Measurements from ENCODE around the gene STX7.

STX7 gene

GRCh38 chr6:132461958-132462357 is 51.0 kb downstream of the STX7 start:
- H3K23ac ChIP-seq (ENCODE audit: low read depth, low read length, poor library complexity), result no peak overlapping the region
- no peak overlapping the region for H3K4me3 ChIP-seq (ENCODE audit: low read length in 2 of 2)
- no peaks in the 10 kb centered on the region for H3K9me3 ChIP-seq (replicated peaks in 1 of 2; ENCODE audit: control insufficient read depth in 2 of 2, insufficient read depth in 1 of 2, low read depth in 1 of 2, low read length in 2 of 2)
- peaks cover 11 to 44% of the 10 kb centered on the region in 2 donors for H3K36me3 ChIP-seq (replicated peaks in 1 of 2; ENCODE audit: control insufficient read depth in 2 of 2, insufficient read depth in 2 of 2, low read length in 2 of 2)
- 100% methylated on average over 1 of the region's 6 CpGs for WGBS, 2 donors (ENCODE audit: extremely low coverage in 2 of 2, insufficient read length in 2 of 2, insufficient replicate concordance in 1 of 2)
- no peak overlapping the region for H3K14ac ChIP-seq (ENCODE audit: low read length)
- H2BK5ac ChIP-seq (ENCODE audit: low read length), result no peak overlapping the region
- no peak overlapping the region for H2BK12ac ChIP-seq (ENCODE audit: low read length)
- H3K27ac ChIP-seq (replicated peaks; ENCODE audit: low read length), result no peak overlapping the region
- no peak overlapping the region for H2BK120ac ChIP-seq (ENCODE audit: low read depth, low read length)
- no peaks in the 10 kb centered on the region for H3K79me1 ChIP-seq (ENCODE audit: low read depth, low read length)
- no peak overlapping the region for H2BK15ac ChIP-seq (ENCODE audit: low read length)
- no peak overlapping the region for H3K18ac ChIP-seq (ENCODE audit: low read length)
- H3K4me1 ChIP-seq (ENCODE audit: control insufficient read depth in 2 of 2, insufficient read depth in 1 of 2, low read depth in 1 of 2, low read length in 2 of 2), result no peaks in the 10 kb centered on the region
- no peak overlapping the region for H2AK5ac ChIP-seq (ENCODE audit: low read depth, low read length)
- H4K8ac ChIP-seq (ENCODE audit: low read depth, low read length), result no peak overlapping the region
- H3K4me2 ChIP-seq (ENCODE audit: insufficient read depth, low read length, poor library complexity, severe bottlenecking), result no peak overlapping the region
- no peaks in the 10 kb centered on the region for H3K27me3 ChIP-seq (ENCODE audit: control insufficient read depth in 3 of 3, insufficient read depth in 3 of 3, low read depth in 1 of 3, low read length in 3 of 3)
- H4K91ac ChIP-seq (ENCODE audit: low read depth, low read length, poor library complexity), result no peak overlapping the region
- no peak overlapping the region for H3K9ac ChIP-seq (ENCODE audit: low read depth, low read length, poor library complexity)
- no peak overlapping the region for H3K4ac ChIP-seq (ENCODE audit: low read length)
- no peak for DNase-seq (ENCODE audit: low spot score)
- H2AFZ ChIP-seq (ENCODE audit: low read length), result no peak overlapping the region

GRCh38 chr6:132459605-132459952 is 53.3 kb downstream of the STX7 start:
- Histone ChIP-seq H2BK12ac (ENCODE audit: low read length) (no peak overlapping the region), H3K4me2 (ENCODE audit: insufficient read depth, low read length, poor library complexity, severe bottlenecking) (no peak overlapping the region), H3K23ac (ENCODE audit: low read depth, low read length, poor library complexity) (no peak overlapping the region), H2AFZ (ENCODE audit: low read length) (no peak overlapping the region), H2BK15ac (ENCODE audit: low read length) (no peak overlapping the region), H2AK5ac (ENCODE audit: low read depth, low read length) (no peak overlapping the region), H3K27ac (replicated peaks; ENCODE audit: low read length) (no peak overlapping the region), H3K27me3 (ENCODE audit: control insufficient read depth in 3 of 3, insufficient read depth in 3 of 3, low read depth in 1 of 3, low read length in 3 of 3) (no peaks in the 10 kb centered on the region), H2BK120ac (ENCODE audit: low read depth, low read length) (no peak overlapping the region), H3K4ac (ENCODE audit: low read length) (no peak overlapping the region), H4K91ac (ENCODE audit: low read depth, low read length, poor library complexity) (no peak overlapping the region), H3K9ac (ENCODE audit: low read depth, low read length, poor library complexity) (no peak overlapping the region), H4K8ac (ENCODE audit: low read depth, low read length) (no peak overlapping the region), H3K14ac (ENCODE audit: low read length) (no peak overlapping the region), H2BK5ac (ENCODE audit: low read length) (no peak overlapping the region), H3K4me3 (ENCODE audit: low read length in 2 of 2) (no peak overlapping the region), H3K18ac (ENCODE audit: low read length) (no peak overlapping the region), H3K36me3 (replicated peaks in 1 of 2; ENCODE audit: control insufficient read depth in 2 of 2, insufficient read depth in 2 of 2, low read length in 2 of 2) (peaks cover 6 to 44% of the 10 kb centered on the region in 2 donors), H3K79me1 (ENCODE audit: low read depth, low read length) (no peaks in the 10 kb centered on the region), H3K4me1 (ENCODE audit: control insufficient read depth in 2 of 2, insufficient read depth in 1 of 2, low read depth in 1 of 2, low read length in 2 of 2) (no peaks in the 10 kb centered on the region), H3K9me3 (replicated peaks in 1 of 2; ENCODE audit: control insufficient read depth in 2 of 2, insufficient read depth in 1 of 2, low read depth in 1 of 2, low read length in 2 of 2) (no peaks in the 10 kb centered on the region)
- no CpG with 5 or more reads among the region's 3 CpGs for WGBS, 2 donors (ENCODE audit: extremely low coverage in 2 of 2, insufficient read length in 2 of 2, insufficient replicate concordance in 1 of 2)
- DNase-seq (ENCODE audit: low spot score), result no peak

- H3K4ac ChIP-seq (ENCODE audit: low read length), result no peak overlapping the region
- no peak overlapping the region for H3K23ac ChIP-seq (ENCODE audit: low read depth, low read length, poor library complexity)
- H3K9ac ChIP-seq (ENCODE audit: low read depth, low read length, poor library complexity), result no peak overlapping the region
- no peak overlapping the region for H2BK5ac ChIP-seq (ENCODE audit: low read length)
- no peak overlapping the region for H3K14ac ChIP-seq (ENCODE audit: low read length)
- no peaks in the 10 kb centered on the region for H3K27me3 ChIP-seq (ENCODE audit: control insufficient read depth in 3 of 3, insufficient read depth in 3 of 3, low read depth in 1 of 3, low read length in 3 of 3)
- no peak overlapping the region for H3K27ac ChIP-seq (replicated peaks; ENCODE audit: low read length)
- no peak overlapping the region for H2AK5ac ChIP-seq (ENCODE audit: low read depth, low read length)
- no CpG with 5 or more reads among the region's 6 CpGs for WGBS, 2 donors (ENCODE audit: extremely low coverage in 2 of 2, insufficient read length in 2 of 2, insufficient replicate concordance in 1 of 2)
- H2BK12ac ChIP-seq (ENCODE audit: low read length), result no peak overlapping the region
- no peak overlapping the region for H3K18ac ChIP-seq (ENCODE audit: low read length)
- no peak overlapping the region for H2BK15ac ChIP-seq (ENCODE audit: low read length)
- no peaks in the 10 kb centered on the region for H3K4me1 ChIP-seq (ENCODE audit: control insufficient read depth in 2 of 2, insufficient read depth in 1 of 2, low read depth in 1 of 2, low read length in 2 of 2)
- H3K79me1 ChIP-seq (ENCODE audit: low read depth, low read length), result no peaks in the 10 kb centered on the region
- H4K91ac ChIP-seq (ENCODE audit: low read depth, low read length, poor library complexity), result no peak overlapping the region
- DNase-seq (ENCODE audit: low spot score), result no peak
- H3K9me3 ChIP-seq (replicated peaks in 1 of 2; ENCODE audit: control insufficient read depth in 2 of 2, insufficient read depth in 1 of 2, low read depth in 1 of 2, low read length in 2 of 2), result no peaks in the 10 kb centered on the region
- H3K4me3 ChIP-seq (ENCODE audit: low read length in 2 of 2), result no peak overlapping the region
- H2AFZ ChIP-seq (ENCODE audit: low read length), result no peak overlapping the region
- no peak overlapping the region for H4K8ac ChIP-seq (ENCODE audit: low read depth, low read length)
- H3K4me2 ChIP-seq (ENCODE audit: insufficient read depth, low read length, poor library complexity, severe bottlenecking), result no peak overlapping the region
- H3K36me3 ChIP-seq (replicated peaks in 1 of 2; ENCODE audit: control insufficient read depth in 2 of 2, insufficient read depth in 2 of 2, low read length in 2 of 2), result peaks cover 6 to 41% of the 10 kb centered on the region in 2 donors
- no peak overlapping the region for H2BK120ac ChIP-seq (ENCODE audit: low read depth, low read length)
Measured at GRCh38 chr6:132458887-132459604, 53.9 kb downstream of the STX7 start.

DNA sequence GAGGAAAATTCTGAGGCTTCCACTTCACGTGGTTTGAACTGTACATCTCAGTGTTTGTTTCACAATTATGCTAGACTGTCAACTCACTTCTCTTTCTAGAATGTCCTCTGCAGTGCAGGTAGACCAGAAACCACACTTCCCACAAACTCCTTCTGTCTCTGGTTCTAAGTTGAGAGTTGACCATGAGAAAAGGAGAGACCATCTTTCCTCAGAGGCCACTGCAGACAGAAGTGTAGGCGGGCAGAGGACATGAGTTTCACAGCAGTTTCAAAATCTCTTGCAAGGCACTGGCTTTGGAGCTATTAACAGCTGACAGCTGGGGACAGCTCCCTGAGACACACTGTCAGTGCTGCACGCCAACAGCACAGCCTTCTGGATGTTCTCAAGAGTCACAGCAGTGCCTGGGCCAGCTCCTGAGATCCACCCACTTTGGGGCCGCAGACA is 56.2 kb downstream of the STX7 start:
- Histone ChIP-seq H3K9ac (ENCODE audit: low read depth, low read length, poor library complexity) (no peak overlapping the region), H3K4me2 (ENCODE audit: insufficient read depth, low read length, poor library complexity, severe bottlenecking) (no peak overlapping the region), H3K27me3 (ENCODE audit: control insufficient read depth in 3 of 3, insufficient read depth in 3 of 3, low read depth in 1 of 3, low read length in 3 of 3) (no peaks in the 10 kb centered on the region), H2BK5ac (ENCODE audit: low read length) (no peak overlapping the region), H2BK12ac (ENCODE audit: low read length) (no peak overlapping the region), H3K23ac (ENCODE audit: low read depth, low read length, poor library complexity) (no peak overlapping the region), H2BK15ac (ENCODE audit: low read length) (no peak overlapping the region), H2AK5ac (ENCODE audit: low read depth, low read length) (no peak overlapping the region), H2BK120ac (ENCODE audit: low read depth, low read length) (no peak overlapping the region), H4K91ac (ENCODE audit: low read depth, low read length, poor library complexity) (no peak overlapping the region), H3K4me3 (ENCODE audit: low read length in 2 of 2) (no peak overlapping the region), H3K18ac (ENCODE audit: low read length) (peak overlapping the region; percentile 44), H3K36me3 (replicated peaks in 1 of 2; ENCODE audit: control insufficient read depth in 2 of 2, insufficient read depth in 2 of 2, low read length in 2 of 2) (peaks cover 4 to 18% of the 10 kb centered on the region in 2 donors), H3K27ac (replicated peaks; ENCODE audit: low read length) (no peak overlapping the region), H2AFZ (ENCODE audit: low read length) (no peak overlapping the region), H3K9me3 (replicated peaks in 1 of 2; ENCODE audit: control insufficient read depth in 2 of 2, insufficient read depth in 1 of 2, low read depth in 1 of 2, low read length in 2 of 2) (no peaks in the 10 kb centered on the region), H3K14ac (ENCODE audit: low read length) (no peak overlapping the region), H4K8ac (ENCODE audit: low read depth, low read length) (no peak overlapping the region), H3K79me1 (ENCODE audit: low read depth, low read length) (no peaks in the 10 kb centered on the region), H3K4me1 (ENCODE audit: control insufficient read depth in 2 of 2, insufficient read depth in 1 of 2, low read depth in 1 of 2, low read length in 2 of 2) (no peaks in the 10 kb centered on the region), H3K4ac (ENCODE audit: low read length) (no peak overlapping the region)
- DNase-seq (ENCODE audit: low spot score), result no peak
- no CpG with 5 or more reads among the region's 4 CpGs for WGBS, 2 donors (ENCODE audit: extremely low coverage in 2 of 2, insufficient read length in 2 of 2, insufficient replicate concordance in 1 of 2)
